HG03196 (cell line): ENCODE data around the gene PSMG4.

ENCODE experiments used
- ATAC-seq: cut with Tn5 transposase; IDR thresholded peaks from one replicate; pipeline ENCODE4 v1.9.1; 2021; ENCODE audit not compliant: unreplicated experiment

PSMG4 gene

DNA sequence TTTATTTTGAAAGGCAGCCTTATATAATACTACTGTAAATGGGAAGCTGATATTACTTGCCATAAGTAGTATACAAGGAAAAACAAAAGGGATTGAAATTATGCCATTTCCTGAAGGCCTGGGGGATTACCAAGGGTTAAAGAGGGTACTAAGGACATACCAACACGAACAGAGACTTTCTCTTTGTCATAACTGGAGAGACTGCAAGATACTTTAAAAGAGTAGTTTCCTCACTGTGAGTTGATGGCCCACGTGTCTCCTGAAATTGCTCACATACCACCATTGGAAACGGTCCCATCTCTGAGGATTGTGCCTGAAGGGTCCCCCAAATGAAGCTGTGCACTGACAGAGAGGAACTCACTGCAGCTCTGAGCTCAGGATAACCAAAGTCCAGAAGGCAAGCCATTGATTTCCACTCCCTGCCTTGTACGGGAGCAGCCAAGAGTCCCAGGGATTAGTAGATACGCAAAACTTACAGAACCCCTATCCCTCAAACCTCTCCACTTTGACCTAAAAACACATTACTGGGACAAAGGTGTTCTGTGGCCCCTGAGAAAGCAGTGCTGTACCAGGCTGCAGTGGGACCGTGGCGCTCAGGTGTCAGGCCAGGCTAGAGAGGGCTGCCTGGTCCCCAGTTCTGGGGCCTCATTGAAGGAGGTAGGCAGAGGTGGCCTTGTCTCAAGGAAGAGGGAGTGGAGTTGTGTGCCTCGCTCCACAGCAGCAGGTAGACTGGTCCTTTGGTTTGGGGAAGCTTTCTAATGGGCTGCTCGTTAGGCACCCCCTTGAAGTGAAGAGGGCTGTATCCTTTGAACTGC, 15.2 kb downstream of the PSMG4 start:
- ATAC-seq = no peak

DNA sequence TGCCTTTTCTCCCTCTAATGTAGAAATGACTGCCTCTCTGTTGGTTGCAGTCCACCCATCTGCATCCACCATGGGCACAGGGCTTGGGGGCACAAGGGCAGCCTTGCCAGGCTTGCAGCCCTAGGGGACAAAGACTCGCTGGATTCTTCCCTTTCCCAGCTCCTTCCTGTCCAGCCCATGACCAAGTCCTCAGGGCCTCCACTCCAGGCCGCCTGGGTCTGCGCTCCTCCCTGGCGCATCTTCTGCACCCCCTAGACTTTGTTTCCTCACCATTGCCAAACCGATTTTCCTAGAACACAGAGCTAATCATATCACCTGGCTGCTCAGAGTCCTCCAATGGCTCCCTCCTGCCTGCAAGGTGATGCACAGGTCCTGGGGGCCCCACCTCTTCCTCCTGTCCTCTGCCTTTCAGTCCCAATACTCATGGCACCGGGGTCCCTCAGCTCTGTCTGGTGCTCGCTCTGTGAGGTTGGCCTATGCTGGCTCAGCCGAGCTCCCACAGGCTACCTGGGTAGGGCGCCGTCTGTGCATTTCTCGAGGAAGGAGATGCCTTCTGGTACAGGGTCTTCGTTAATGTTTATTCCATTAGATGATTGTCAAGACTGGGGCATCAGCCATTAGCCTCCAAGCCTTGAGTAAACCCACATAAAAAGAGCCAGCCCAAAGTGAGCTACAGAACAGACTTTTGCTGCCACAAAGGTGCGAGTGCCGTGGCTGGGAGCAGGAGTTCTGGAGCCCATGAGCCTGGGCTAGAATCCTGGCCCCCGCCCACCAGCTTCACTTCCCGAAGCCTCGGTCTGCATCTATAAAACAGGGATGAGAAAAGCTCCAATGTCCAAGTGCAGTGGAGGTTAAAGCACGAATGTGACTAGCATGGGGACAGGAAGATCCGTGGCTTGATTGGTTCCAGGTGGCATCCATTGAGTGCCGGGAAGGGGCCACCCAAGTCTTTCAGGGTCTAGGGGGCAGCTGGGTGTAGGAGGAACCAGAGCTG, 17.7 kb downstream of the PSMG4 start:
- ATAC-seq = no peak

DNA sequence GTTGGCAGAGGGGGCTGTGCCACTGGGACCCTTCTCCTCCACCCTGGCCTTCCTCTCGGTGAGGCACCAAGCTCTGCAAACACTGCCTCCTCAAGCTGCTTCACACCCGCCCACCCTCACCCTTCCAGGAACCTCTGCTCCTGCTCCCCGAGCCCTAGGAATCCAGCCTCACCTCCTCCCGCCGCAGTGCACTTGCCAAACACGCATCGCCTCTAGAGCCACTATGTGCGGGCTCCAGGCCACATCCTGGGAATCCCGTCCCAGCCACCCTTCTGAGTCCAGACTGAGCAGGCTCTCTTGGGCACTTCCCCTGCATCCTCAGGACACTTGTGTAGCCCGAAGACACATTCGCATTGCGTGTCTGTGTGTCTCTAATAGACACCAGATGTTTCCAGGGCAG, 18.5 kb downstream of the PSMG4 start:
- no peak for ATAC-seq

DNA sequence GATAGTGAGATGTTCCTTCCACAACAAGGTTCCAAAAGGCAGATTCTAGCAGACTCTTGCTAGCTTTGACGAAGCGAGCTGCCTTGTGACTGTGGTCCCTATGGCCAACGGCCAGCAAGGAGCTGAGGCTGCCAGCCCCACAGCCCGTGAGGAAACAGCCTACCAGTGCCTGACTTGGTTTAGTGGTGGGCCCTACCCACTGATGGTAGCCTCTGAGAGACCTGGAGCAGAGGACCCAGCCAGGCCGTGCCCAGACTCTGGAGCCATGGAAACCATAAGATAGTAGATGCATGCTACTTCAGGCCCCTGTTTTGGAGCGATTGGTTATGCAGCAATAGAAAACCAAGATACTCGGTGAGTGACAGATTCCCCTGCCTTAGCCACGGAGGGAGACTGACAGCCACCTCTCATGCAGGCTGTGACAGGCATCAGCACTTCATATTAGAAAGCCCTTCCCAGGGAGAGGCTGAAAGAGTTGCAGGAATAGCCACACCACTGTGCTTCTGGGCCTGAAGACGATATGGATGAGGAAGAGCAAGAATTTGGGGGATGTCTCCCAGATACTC, 19.2 kb downstream of the PSMG4 start:
- ATAC-seq = no peak

DNA sequence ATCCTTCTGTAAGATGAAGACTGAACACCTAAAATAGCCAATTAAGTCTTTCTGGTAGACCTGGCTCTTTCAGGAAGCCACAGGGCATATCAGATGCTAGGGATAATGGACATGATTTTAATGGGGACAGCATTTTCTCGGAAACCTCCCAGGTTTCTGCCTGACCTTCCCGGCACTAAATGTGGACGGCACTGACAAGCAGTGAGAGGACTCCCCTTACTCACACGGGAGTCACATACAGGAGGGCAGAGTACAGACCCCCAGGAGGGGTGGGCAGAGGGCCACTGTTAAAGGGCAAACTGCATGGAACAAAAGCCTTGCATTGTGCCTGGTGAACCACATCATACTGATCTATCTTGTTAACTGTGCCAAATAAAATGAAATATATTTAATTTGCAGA, 19.9 kb downstream of the PSMG4 start:
- no peak for ATAC-seq

DNA sequence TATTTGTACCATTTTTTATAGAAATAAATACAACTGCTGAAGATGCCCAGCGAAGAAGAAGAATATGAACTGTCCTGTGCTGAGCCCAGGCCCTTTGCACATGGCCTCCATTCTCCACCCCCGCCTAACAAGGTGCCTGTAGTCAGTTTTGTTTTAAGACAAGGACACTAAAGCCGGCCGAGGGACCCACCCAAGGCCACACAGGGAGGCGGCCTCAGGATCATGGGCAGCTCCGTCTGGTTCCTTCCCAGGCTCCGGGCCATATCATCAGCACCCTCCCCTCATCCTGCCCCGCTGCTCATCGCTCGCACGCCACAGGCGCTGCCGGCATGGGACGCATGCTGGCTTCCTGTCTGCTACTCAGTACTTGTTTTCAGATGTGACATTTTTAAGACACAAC, 21.3 kb downstream of the PSMG4 start:
- ATAC-seq = no peak

DNA sequence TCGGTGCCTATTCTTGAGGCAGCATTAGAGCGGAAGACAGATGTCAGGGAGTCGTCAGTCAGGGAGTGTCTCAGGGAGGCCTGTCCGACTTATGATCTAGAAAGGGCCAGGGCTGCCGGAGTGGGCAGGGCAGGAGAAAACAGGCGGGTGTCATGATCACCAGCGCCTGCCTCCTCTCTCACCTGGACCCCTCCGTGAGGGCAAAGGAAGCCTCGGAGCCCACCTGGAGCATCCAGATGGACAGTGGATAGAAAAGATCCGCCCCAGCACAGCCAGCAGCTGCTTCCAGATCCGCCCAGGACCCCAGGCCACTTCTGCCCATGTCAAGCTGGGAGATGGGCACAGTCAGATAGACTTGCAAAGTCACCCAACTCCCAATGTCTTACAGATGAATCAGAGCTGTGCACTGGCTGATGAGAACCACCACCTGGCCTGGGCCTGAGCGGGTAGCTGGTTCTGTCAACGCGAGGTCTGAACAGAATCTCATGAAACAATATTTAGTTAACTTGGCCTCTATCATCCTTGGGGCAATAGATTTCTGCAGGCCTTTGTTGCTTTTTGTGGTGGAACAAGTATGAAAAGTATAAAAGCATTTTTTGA, 22.2 kb downstream of the PSMG4 start:
- ATAC-seq = no peak

DNA sequence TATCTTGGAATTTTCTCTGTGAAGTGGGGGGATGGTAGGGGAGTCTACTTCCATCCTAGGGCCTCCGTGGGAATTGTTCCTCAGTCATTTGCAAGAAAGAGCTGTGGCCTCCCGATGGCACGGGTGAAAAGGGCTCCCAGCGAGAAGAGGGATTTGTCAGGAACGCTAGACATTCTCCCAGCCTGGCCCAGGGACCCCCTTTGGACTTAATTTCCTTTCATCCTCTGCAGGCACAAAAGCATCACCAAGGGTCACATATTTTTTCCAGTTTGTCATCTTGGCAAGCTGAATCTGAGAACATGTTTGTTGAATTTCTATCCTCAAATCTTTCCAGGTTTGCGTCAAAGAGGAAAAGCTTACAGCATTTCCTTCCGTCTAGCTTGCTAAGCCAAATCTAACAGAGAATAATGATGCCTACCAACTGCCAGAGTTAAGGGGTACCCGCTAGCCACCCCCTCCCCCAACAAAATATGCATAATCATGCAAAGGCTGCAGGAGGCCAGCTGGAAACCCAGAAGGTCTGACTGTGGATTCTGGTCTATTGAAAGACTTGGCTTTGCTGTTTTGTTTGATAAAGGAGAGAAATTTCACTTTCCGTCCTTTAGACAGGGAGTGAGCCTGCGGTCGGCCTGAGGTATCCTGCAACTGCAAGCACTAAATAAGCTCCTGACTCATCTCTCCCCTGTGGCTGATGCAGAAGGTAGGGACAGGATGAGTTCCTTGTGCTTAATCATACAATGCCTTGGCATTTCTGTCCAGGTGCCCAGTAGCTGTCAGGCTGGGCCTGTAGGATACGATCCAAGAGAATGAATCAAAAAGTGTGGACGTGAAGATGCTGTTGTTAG, 23.1 kb downstream of the PSMG4 start:
- no peak for ATAC-seq

DNA sequence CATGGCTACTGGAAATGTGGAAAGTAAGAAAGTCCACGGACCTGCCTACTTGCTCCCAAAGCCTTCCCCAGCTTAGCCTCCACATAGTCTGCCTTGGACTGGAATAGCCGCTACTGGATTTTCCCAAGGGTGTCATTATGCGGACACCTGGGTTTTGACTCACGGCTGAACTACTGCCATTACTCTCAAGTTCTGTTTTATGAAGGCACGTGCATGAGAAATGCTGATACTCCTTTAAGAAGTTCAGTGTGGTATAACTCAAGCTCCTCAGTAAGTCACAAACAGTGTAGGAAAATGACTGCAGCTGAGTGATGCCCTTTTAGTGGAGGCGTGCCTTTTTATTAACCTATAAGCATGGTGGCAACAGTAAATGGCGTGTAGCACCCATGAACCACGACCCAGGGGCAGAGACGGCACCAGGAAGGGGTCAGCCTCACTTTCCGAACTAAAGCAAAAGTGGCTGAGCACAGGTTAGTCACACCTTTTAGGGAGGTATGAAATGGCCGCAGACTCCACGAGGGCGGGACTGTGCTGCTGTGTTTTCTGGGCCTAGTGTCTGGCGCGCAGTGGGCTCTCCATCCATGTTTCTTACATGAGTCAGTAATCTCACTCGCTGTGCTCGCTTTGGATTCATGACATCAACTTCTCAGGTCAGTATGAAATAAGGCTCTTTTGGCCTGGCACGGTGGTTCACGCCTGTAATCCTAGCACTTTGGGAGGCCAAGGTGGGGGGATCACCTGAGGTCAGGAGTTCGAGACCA, 23.9 kb downstream of the PSMG4 start:
- ATAC-seq = no peak

DNA sequence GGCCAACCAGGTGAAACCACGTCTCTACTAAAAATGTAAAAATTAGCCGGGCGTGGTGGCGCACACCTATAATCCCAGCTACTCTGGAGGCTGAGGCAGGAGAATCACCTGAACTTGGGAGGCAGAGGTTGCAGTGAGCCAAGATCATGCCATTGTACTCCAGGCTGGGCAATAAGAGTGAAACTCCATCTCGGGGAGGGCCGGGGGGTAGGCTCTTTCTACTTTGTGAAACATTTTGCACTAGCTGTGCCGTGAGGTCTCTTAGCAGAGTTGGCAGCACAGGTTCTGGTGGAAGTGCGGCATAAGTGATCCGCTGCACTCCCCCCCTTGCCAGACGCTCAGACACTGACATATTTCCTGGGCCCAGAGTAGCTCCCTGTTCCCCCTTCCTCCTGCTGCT, 24.5 kb downstream of the PSMG4 start:
- ATAC-seq = no peak

DNA sequence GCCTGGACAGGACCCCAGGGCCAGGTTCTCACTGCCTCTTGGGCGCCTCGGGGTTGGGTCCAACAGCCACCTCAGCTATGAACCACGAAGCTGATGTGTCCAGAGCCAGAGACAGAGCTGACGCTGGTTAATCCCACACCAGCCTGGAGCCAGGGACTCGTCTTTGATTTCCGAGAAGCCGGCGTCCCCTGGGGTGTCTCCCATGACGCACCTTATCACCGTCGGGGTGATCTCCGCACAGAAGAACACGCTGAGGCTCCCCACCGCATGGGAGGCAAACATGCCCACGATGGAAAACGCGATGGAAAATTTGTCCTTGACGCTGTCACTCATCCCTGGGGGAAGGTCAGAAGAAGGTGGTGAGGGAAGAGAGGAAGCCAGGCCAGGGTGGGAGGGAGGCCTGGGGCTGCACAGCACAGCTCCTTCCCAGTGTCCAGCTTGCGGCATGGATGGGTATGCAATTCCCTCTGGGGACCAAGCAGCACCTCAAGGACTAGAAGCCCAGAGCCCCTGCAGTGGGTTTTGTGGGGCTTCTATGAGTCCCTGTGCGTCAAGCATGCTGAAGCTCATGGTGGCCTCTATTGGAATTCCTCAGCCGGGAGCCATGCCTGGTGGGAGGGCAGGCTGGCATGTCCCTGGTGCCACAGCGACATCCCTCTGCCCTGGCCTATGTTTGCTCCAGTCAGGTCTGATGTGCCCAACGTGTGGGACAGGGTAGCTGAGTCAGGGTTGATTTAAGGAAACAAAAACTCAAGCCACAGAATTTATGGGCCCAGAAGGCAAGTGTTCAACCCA, 25.1 kb downstream of the PSMG4 start:
- no peak for ATAC-seq

DNA sequence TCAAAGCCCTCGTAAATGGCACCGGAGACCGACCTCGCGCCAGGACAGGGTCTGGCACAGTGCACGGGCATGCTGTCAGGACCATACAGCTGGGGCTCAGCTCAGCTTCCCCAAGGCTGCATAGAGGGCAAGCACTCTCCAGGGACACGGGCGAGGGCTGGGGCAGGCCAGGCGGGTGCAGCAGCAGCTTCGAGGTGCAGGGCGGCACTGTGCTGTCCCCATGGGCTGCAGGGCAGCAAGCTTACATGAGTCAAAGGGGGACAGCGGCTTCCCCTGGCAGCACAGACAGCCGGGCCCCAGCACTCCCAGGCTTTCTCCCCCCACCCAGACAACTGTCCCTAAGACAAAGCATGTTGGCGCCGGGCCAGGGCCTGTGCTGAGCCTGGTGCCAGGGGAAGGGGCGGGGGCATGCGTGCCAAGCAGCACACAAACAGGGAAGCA, 25.7 kb downstream of the PSMG4 start:
- no peak for ATAC-seq

DNA sequence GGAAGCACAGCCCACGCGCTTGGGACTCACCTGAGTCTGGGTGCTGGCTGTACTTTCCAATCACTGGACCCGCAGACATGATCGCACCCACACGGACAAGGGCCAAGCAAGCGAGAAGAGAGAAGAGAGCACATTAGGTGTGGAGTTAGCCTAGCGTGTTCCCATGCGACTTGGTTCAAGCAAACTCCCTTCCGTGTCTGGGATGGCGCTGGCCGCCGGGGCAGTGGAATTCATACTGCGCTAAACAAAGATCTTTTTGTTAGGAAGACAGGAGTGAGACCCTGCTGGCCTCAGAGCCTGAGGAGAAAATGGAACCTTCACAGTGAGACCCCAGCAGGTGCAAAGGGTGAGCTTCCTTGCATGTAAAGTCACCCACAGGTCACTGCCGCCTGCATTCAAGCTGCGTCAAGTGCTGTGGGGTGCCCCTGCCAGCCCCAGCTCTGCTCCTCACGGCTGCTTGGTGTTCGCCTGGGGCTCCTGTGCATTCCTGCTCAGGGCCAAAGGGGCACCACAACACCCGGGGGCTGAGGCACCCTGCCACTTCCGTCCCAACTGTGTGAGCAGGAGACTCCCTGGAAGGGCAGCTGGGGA, 26.4 kb downstream of the PSMG4 start:
- ATAC-seq = no peak

DNA sequence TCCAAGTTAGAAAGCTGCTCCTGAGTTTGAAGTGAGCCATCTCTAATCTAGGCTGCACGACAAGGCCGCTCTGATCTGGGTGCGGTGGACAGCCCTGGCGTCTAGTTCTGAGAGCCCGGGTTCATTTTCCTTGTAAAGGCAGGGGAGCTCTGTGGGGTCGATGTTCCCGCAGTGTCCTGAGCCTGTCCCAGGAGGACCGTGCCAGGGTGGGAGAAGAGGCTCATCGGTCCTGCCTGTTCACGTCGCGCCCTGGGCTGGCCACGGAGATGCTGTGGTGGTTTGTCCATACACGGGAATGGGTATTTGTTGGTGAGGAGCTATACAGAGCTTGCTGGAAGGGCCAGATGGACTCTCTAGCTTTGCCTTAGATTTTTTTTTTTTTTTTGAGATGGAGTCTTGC, 27.0 kb downstream of the PSMG4 start:
- no peak for ATAC-seq

DNA sequence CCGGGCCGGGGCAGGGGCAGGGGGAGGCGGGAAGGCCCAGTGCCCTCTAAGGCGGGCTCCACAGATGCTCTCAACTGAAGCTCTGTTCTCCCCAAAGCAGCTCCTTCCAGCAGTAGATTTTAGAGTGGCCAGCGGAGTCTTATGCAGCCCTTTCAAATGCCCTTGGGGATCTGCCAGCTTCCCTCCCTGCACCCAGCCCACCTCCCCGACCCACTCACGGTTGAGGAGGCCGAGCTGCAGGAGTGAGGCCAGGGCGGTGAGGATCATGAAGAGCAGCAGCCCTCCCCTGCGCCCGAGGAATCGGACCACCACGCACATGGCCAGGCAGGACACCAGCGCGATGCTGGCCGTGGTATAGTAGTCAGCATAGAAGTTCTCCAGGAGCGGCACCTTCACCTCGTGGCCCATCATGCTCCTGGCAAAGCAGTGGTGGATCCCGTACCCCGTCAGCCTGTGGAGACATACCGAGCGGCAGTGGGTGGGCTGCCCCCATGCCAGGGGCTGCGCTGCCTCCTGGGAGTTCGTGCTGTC, 28.0 kb downstream of the PSMG4 start:
- ATAC-seq = no peak

DNA sequence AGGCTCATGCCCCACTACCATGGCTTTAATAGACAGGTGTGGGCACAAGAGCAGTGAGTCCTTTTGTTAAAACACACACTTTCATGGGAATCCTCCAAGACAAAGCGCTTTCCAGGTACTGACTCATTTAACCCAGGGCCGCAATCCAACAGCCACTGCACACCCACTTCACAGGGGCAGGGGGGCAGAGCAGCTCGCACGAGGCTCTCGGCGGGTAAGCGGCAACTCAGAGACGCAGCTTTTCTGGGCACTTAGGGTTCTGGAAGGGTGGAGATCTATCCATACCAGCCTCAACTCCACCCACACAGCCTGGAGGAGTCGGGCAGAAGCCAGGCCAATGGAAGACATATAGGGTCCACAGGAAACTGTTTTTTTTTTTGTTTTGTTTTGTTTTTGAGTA, 28.6 kb downstream of the PSMG4 start:
- no peak for ATAC-seq

DNA sequence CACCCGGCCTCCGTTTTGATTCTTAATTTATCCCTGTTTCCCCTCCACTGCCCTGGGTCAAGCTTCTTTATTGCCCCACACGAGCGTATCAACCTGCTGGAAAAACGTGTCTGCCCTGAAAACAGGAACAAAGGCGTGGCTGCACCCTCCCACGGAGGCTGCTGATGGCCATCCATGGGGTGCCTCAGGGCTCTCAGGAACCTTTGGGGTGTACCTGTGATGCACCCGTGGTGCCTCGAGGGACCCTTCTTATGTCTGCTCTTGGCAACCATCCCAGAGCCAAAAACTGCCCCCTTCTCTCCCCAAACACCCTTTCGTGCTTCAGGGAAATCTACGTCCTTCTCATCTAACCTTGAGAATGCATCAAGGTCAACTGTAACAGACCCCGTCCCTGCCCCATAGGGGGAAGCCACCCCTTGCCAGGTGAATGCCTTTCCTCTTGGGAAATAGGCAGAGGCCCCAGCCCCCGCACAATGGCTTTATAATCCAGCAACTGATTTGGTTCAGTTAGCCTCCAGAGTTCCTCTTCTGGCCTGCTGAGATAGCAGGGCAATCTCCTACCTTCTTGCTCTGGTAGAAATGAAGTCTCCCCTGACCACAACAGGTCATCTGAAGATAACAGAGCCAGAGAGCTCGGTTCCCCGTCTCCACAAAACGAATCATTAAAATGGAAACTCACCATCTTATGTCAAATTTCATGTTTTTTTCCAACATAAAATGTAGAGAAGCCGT, 29.4 kb downstream of the PSMG4 start:
- ATAC-seq = no peak
